Activated CD4-positive, alpha-beta T cell treated with anti-CD3 and anti-CD28 coated beads for 48 hours (primary cell): ENCODE data around the gene PRPF38A.

Source experiments
- DNase-seq: peaks from one replicate; pipeline ENCODE4 v3.0.0-alpha.2; 2020

Gene PRPF38A

GRCh38 chr1:52463891-52464290 is 59.5 kb downstream of the PRPF38A start:
- no peak for DNase-seq

GRCh38 chr1:52469108-52469507 is 64.7 kb downstream of the PRPF38A start:
- no peak for DNase-seq
